Epithelial cell of esophagus (primary cell): ENCODE data around the gene ALAS1.

Experiments used
- DNase-seq: peaks from one replicate; pipeline ENCODE4 v3.0.0; 2010; ENCODE audit warnings: low read depth
- H3K4me3 ChIP-seq: 2 replicates; pipeline ENCODE4 v1.5.1; 2011; ENCODE audit warnings: mild to moderate bottlenecking, low read length, control low read depth
- TF ChIP-seq, protein P1 (sequence below): IDR thresholded peaks from 2 replicates; pipeline ENCODE4 v1.5.1; 2011; ENCODE audit warnings: low read depth, mild to moderate bottlenecking, low read length, control low read depth, inconsistent platforms; ENCODE audit not compliant: insufficient read depth; ENCODE audit errors: missing control alignments

Gene ALAS1

DNA sequence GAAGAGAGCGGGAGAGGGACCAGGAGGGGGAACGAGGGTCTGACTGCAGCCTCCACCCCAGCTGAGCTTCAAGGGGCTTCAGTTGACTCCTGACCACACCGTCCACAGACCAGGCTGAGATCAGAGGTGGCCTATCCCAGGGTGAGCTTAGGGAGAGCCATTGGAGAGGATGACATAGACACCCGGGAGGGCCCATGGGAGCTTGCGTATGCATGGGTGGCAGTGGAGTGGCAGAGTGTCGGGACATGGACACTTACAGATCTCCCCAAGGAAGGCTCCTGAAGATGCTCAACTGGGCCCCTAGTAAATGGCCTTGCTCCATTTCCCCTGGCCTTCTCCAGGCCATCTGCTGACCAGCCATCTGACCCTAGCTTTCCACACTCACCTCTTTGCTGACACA is 12.6 kb upstream of the ALAS1 start:
- TF ChIP-seq, protein P1, sequence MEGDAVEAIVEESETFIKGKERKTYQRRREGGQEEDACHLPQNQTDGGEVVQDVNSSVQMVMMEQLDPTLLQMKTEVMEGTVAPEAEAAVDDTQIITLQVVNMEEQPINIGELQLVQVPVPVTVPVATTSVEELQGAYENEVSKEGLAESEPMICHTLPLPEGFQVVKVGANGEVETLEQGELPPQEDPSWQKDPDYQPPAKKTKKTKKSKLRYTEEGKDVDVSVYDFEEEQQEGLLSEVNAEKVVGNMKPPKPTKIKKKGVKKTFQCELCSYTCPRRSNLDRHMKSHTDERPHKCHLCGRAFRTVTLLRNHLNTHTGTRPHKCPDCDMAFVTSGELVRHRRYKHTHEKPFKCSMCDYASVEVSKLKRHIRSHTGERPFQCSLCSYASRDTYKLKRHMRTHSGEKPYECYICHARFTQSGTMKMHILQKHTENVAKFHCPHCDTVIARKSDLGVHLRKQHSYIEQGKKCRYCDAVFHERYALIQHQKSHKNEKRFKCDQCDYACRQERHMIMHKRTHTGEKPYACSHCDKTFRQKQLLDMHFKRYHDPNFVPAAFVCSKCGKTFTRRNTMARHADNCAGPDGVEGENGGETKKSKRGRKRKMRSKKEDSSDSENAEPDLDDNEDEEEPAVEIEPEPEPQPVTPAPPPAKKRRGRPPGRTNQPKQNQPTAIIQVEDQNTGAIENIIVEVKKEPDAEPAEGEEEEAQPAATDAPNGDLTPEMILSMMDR = no peak
- DNase-seq = no peak
- H3K4me3 ChIP-seq = no peak overlapping the region

DNA sequence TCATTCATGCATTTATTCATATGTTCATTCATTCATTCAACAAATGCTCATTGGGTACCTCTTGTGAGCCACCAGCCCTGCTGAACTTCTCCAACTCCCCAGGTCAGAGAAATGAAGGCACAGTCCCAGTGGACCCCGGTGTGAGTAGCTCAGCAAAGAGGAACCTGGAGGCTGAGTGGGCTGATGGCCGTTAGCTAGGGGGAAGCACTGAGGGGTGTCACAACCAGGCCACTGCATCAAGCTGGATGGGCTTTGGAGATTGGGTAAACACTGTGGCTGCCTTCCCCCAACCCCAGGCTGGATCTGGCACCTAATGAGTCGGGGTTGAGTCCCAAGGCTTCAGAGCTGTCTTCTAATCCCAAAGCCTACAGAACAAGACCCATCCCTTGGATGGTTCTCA is 12.1 kb upstream of the ALAS1 start:
- no peak overlapping the region for H3K4me3 ChIP-seq
- DNase-seq = no peak
- TF ChIP-seq, protein P1 = no peak

DNA sequence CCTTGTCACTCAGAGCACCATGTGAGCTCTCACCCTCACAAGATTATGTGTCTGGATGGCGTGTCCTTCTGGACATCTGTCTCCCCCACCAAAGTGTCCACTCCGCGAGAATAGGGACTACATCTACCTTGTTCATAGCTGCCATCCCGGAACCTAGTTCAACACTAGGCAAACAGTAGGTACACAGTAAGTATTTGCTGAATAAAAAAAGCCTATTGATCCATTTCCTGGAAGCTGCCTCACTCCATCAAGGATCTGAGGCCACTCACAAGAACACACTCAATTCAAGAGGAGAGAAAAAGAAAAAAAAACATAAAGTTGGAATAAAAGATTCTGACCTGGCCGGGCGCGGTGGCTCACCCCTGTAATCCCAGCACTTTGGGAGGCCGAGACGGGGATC is 11.2 kb upstream of the ALAS1 start:
- no peak for DNase-seq
- no peak overlapping the region for H3K4me3 ChIP-seq
- TF ChIP-seq, protein P1 = no peak

DNA sequence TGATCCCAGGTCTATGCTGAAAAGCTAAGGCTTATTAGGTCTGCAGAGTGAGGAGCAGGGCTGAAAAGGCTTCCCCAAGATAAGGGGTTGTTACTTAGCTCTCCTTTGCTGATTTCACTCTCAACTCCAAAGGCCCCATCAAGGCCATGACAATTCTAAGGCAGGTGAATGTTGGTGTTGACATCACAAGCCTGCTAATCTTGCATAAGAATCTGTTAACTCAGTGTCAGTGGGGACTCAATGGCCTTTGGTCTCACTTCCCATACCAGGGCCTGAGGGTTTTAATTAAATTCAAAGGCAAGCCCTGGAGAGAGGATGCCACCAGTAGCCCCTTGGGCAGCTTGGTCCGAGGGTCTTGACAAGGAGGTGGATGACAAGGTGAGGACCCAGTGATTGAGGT is 9.4 kb upstream of the ALAS1 start:
- no peak overlapping the region for H3K4me3 ChIP-seq
- DNase-seq = no peak
- TF ChIP-seq, protein P1 = no peak

DNA sequence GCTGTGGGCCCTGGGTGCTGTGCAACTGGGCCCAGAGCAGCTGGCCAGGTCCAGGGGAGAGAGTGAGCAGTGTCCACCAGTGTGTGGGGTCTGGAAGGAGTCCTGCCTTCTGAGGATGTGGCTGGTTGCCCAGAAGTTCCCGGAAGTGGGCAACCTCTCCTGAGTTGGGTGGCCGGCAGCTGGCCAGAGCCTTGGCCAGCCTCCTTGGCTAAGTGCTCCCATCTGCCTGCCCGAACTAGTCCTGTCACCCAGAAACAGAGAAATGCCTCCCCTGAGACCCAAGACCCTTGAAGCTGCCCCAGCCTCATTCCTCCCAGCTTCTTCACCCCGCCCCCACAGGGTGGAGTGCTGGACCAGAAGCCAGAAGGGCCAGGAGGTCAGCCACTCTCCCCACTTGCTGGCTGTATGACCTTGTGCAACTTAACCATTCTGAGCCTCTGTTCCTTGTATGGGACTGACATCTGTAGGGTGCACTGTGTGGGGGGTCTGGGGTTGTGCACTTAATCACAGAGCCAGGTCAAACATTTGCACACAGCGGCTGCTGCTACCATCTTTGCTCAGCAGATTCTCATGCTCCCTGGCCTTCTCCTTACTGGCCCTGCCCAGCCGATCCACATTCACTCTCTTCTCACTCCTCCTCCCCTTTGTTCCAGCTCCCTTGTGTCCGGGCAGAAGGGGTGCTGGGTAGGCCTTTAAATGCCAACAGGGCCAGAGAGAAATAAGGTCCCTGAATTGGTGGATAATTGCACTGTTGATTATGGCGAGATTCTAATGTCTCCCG is 7.5 kb upstream of the ALAS1 start:
- H3K4me3 ChIP-seq = no peak overlapping the region
- TF ChIP-seq, protein P1 = no peak
- no peak for DNase-seq

DNA sequence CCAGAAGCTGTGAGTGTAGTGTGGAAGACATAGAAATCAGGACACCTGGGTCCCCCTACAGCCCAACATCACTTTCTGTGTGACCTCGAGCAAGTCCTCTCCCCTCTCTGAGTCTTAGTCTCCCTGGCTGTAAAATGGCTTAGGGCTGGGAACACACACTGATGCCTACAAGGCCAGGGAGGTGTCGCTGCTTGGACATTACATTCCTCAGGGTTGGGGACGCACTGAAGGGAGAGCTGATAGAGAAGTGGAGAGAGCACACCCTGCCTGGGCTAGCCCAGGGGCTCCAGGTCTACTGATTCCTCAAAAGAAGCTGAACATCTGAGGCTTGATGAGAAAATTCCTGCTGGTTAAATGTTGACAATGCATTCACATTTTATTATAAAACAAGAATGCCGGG is 6.3 kb upstream of the ALAS1 start:
- no peak overlapping the region for H3K4me3 ChIP-seq
- TF ChIP-seq, protein P1 = no peak
- DNase-seq = no peak

DNA sequence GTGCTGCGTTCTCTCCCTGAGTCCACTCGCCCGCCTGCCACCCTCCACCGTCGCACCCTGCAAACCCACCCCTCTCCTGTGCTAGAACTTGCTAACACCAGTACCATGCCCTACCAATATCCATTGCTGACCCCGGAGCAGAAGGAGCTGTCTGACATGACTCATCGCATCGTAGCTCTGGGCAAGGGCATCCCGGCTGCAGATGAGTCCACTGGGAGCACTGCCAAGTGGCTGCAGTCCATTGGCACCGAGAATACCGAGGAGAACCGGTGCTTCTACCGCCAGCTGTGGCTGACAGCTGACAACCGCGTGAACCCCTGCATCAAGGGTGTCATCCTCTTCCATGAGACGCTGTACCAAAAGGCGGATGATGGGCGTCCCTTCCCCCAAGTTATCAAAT is 4.9 kb upstream of the ALAS1 start:
- no peak overlapping the region for H3K4me3 ChIP-seq
- DNase-seq = peak; percentile 72
- TF ChIP-seq, protein P1 = no peak
